C4-2B (cell line): ENCODE results near the gene TMC3.
A peak's percentile ranks its signal among the peaks of the same experiment; 100 is the strongest.

Source experiments
- H3K27ac ChIP-seq: fragments of 450-650 bp; 2 replicates; pipeline ENCODE4 v1.5.1; 2017
- CTCF ChIP-seq: fragments of 450-650 bp; conservative IDR thresholded peaks from 2 replicates; pipeline ENCODE4 v1.5.1; 2017; ENCODE audit warnings: mild to moderate bottlenecking
- ZFX ChIP-seq: fragments of 450-650 bp; IDR thresholded peaks from 2 replicates; pipeline ENCODE4 v1.6.1; 2017

Gene TMC3

GRCh38 chr15:81330366-81331090 lies 43.5 kb downstream of the TMC3 start:
- no peak overlapping the region for H3K27ac ChIP-seq
- no peak for TF ChIP-seq ZFX
- TF ChIP-seq CTCF, result no peak

- no peak for TF ChIP-seq ZFX
- no peak for TF ChIP-seq CTCF
- H3K27ac ChIP-seq, result no peak overlapping the region
These were observed 44.6 kb downstream of the TMC3 start for GRCh38 chr15:81329446-81329845.

GRCh38 chr15:81327516-81327915 lies 46.5 kb downstream of the TMC3 start:
- TF ChIP-seq CTCF (no peak), ZFX (no peak)
- no peak overlapping the region for H3K27ac ChIP-seq

GRCh38 chr15:81326466-81327212 lies 47.4 kb downstream of the TMC3 start:
- H3K27ac ChIP-seq, result no peak overlapping the region
- no peak for TF ChIP-seq ZFX
- no peak for TF ChIP-seq CTCF

GRCh38 chr15:81323944-81324881 lies 49.8 kb downstream of the TMC3 start, which contains the start of gene STARD5:
Gene STARD5 (minus strand): TSS chr15:81324141. CDS start chr15:81324099, 42 bp downstream.
- TF ChIP-seq CTCF (no peak), ZFX (no peak)
- H3K27ac ChIP-seq, result peak within 1 kb of the TSS; percentile 70

- peak overlapping the region; percentile 70 for H3K27ac ChIP-seq
- TF ChIP-seq ZFX, result no peak
- TF ChIP-seq CTCF, result no peak
These were observed 50.5 kb downstream of the TMC3 start for GRCh38 chr15:81323559-81323943.
